Measurements from ENCODE around the gene RCAN1. TPM values are rescaled to one million over a fixed set of nuclear protein-coding genes. Genes with fewer than 3 reads are reported as not detected.

Gene RCAN1
- total and polyA plus RNA-seq, 2 of the 13 experiments (the other 11 are each of a cell fraction or from before 2014, with no cell fraction given): 9.4 to 34.1 TPM

- no peak for FAIRE-seq
- BruUV-seq (replicated peaks): no TSS peak
- no peak for DNase-seq (ENCODE audit: low spot score)
- no peaks in the 10 kb centered on the region for H3K9me3 ChIP-seq (ENCODE audit: low read length)
- H3K4me3 ChIP-seq (replicated peaks in 1 of 3; ENCODE audit: insufficient read depth in 1 of 3, low read depth in 2 of 3, low read length in 3 of 3): no peak overlapping the region
- CTCF ChIA-PET (ENCODE audit: low intra/inter-chr PET ratio, low total read pairs): no interaction called here
- no peaks in the 10 kb centered on the region for H4K20me1 ChIP-seq (ENCODE audit: insufficient read depth, low read length)
- POLR2A ChIA-PET: no interaction called here
- ATAC-seq: no peak
- WGBS (ENCODE audit: low lambda C conversion rate): 82% methylated on average over 1 of the region's 1 CpG
- no peak overlapping the region for H3K4me2 ChIP-seq (ENCODE audit: low read depth, low read length)
- H3K36me3 ChIP-seq (replicated peaks in 1 of 2; ENCODE audit: control insufficient read depth in 1 of 2, insufficient read depth in 2 of 2, low read length in 2 of 2): no peaks in the 10 kb centered on the region
- H3K27me3 ChIP-seq (ENCODE audit: control insufficient read depth in 1 of 2, insufficient read depth in 2 of 2, low read length in 2 of 2): peaks cover 0 to 33% of the 10 kb centered on the region in 2 experiments; a peak in 2 of 5 replicates
- intact Hi-C loops (cut with micrococcal nuclease; ENCODE audit: unreplicated experiment): no loop called here
- peaks cover 11% of the 10 kb centered on the region for H3K4me1 ChIP-seq (ENCODE audit: insufficient read depth, low read length)
- H3K9ac ChIP-seq (ENCODE audit: insufficient read depth, low read depth, low read length): no peak overlapping the region
- H2AFZ ChIP-seq (ENCODE audit: low read length): no peak overlapping the region
- no peaks in the 10 kb centered on the region for H3K79me2 ChIP-seq (ENCODE audit: insufficient read depth, low read length)
- in situ Hi-C loops (cut with HindIII; ENCODE audit: extremely low pct_ligation_motif_present, low pct_unique_long_range_greater_than_20kb): no loop called here
- H3K27ac ChIP-seq (ENCODE audit: extremely low read length, insufficient read depth, low read length): no peak overlapping the region
- TF ChIP-seq, protein P1, sequence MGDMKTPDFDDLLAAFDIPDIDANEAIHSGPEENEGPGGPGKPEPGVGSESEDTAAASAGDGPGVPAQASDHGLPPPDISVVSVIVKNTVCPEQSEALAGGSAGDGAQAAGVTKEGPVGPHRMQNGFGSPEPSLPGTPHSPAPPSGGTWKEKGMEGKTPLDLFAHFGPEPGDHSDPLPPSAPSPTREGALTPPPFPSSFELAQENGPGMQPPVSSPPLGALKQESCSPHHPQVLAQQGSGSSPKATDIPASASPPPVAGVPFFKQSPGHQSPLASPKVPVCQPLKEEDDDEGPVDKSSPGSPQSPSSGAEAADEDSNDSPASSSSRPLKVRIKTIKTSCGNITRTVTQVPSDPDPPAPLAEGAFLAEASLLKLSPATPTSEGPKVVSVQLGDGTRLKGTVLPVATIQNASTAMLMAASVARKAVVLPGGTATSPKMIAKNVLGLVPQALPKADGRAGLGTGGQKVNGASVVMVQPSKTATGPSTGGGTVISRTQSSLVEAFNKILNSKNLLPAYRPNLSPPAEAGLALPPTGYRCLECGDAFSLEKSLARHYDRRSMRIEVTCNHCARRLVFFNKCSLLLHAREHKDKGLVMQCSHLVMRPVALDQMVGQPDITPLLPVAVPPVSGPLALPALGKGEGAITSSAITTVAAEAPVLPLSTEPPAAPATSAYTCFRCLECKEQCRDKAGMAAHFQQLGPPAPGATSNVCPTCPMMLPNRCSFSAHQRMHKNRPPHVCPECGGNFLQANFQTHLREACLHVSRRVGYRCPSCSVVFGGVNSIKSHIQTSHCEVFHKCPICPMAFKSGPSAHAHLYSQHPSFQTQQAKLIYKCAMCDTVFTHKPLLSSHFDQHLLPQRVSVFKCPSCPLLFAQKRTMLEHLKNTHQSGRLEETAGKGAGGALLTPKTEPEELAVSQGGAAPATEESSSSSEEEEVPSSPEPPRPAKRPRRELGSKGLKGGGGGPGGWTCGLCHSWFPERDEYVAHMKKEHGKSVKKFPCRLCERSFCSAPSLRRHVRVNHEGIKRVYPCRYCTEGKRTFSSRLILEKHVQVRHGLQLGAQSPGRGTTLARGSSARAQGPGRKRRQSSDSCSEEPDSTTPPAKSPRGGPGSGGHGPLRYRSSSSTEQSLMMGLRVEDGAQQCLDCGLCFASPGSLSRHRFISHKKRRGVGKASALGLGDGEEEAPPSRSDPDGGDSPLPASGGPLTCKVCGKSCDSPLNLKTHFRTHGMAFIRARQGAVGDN (CRISPR knock-in tag; IDR thresholded peaks at IDR 0.05): no peak
- TF ChIP-seq ZFP36 (IDR thresholded peaks at IDR 0.05; ENCODE audit: borderline replicate concordance, low read depth, low read length, partially characterized antibody): no peak
- no peak for TF ChIP-seq THYN1 (CRISPR knock-in tag; IDR thresholded peaks at IDR 0.05; ENCODE audit: borderline replicate concordance, low read depth)
- TF ChIP-seq NFAT5 (CRISPR knock-in tag; IDR thresholded peaks at IDR 0.05): no peak
- no peak for TF ChIP-seq ZBTB3 (CRISPR knock-in tag; IDR thresholded peaks at IDR 0.05; ENCODE audit: borderline replicate concordance, low read depth)
- TF ChIP-seq KLF15 (CRISPR knock-in tag; IDR thresholded peaks at IDR 0.05; ENCODE audit: borderline replicate concordance): no peak
- no peak for TF ChIP-seq ZNF747 (CRISPR knock-in tag; IDR thresholded peaks at IDR 0.05; ENCODE audit: borderline replicate concordance)
- no peak for TF ChIP-seq PCBP1 (IDR thresholded peaks at IDR 0.05; ENCODE audit: borderline replicate concordance, low read depth, low read length)
- TF ChIP-seq, protein P2, sequence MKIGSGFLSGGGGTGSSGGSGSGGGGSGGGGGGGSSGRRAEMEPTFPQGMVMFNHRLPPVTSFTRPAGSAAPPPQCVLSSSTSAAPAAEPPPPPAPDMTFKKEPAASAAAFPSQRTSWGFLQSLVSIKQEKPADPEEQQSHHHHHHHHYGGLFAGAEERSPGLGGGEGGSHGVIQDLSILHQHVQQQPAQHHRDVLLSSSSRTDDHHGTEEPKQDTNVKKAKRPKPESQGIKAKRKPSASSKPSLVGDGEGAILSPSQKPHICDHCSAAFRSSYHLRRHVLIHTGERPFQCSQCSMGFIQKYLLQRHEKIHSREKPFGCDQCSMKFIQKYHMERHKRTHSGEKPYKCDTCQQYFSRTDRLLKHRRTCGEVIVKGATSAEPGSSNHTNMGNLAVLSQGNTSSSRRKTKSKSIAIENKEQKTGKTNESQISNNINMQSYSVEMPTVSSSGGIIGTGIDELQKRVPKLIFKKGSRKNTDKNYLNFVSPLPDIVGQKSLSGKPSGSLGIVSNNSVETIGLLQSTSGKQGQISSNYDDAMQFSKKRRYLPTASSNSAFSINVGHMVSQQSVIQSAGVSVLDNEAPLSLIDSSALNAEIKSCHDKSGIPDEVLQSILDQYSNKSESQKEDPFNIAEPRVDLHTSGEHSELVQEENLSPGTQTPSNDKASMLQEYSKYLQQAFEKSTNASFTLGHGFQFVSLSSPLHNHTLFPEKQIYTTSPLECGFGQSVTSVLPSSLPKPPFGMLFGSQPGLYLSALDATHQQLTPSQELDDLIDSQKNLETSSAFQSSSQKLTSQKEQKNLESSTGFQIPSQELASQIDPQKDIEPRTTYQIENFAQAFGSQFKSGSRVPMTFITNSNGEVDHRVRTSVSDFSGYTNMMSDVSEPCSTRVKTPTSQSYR (CRISPR knock-in tag; IDR thresholded peaks at IDR 0.05; ENCODE audit: borderline replicate concordance): no peak
- no peak for TF ChIP-seq ZNF446 (CRISPR knock-in tag; IDR thresholded peaks at IDR 0.05)
- no peak for TF ChIP-seq ZNF253 (CRISPR knock-in tag; IDR thresholded peaks at IDR 0.05; ENCODE audit: borderline replicate concordance)
- no peak for TF ChIP-seq ZNF225 (CRISPR knock-in tag; IDR thresholded peaks at IDR 0.05)
Observed at GRCh38 chr21:34618941-34619340, 4.0 kb upstream of the RCAN1 start.

Measured in HepG2 (cell line).